ENCODE results near the gene CAP2.
"Not testable (repeated sequence)": the region's sequence is repeated elsewhere in the genome, so short reads cannot be mapped to it uniquely, and the experiment has no call there.

Gene CAP2

GRCh38 chr6:17431581-17431980 lies 38.2 kb downstream of the CAP2 start:
- no peak for TF ChIP-seq CTCF (IDR thresholded peaks at IDR 0.05; ENCODE audit: low read depth, low read length, missing control alignments)
- DNase-seq (ENCODE audit: extremely low read depth, low read depth): no peak
- no peak overlapping the region for H3K4me3 ChIP-seq (replicated peaks; ENCODE audit: low read depth, low read length)

GRCh38 chr6:17432356-17432755 lies 39.0 kb downstream of the CAP2 start:
- no peak for DNase-seq (ENCODE audit: extremely low read depth, low read depth)
- H3K4me3 ChIP-seq (replicated peaks; ENCODE audit: low read depth, low read length): no peak overlapping the region
- no peak for TF ChIP-seq CTCF (IDR thresholded peaks at IDR 0.05; ENCODE audit: low read depth, low read length, missing control alignments)

- TF ChIP-seq CTCF (IDR thresholded peaks at IDR 0.05; ENCODE audit: low read depth, low read length, missing control alignments): no peak
- DNase-seq (ENCODE audit: extremely low read depth, low read depth): no peak
- no peak overlapping the region for H3K4me3 ChIP-seq (replicated peaks; ENCODE audit: low read depth, low read length)
These were observed 46.0 kb downstream of the CAP2 start for GRCh38 chr6:17439243-17439993.

- not testable (repeated sequence) for H3K4me3 ChIP-seq (replicated peaks; ENCODE audit: low read depth, low read length); DNase-seq (ENCODE audit: extremely low read depth, low read depth)
These were observed 47.4 kb downstream of the CAP2 start for GRCh38 chr6:17440811-17441210.

GRCh38 chr6:17442196-17442595 lies 48.8 kb downstream of the CAP2 start:
- TF ChIP-seq CTCF (IDR thresholded peaks at IDR 0.05; ENCODE audit: low read depth, low read length, missing control alignments): no peak
- no peak for DNase-seq (ENCODE audit: extremely low read depth, low read depth)
- H3K4me3 ChIP-seq (replicated peaks; ENCODE audit: low read depth, low read length): no peak overlapping the region

- no peak overlapping the region for H3K4me3 ChIP-seq (replicated peaks; ENCODE audit: low read depth, low read length)
- no peak for TF ChIP-seq CTCF (IDR thresholded peaks at IDR 0.05; ENCODE audit: low read depth, low read length, missing control alignments)
- DNase-seq (ENCODE audit: extremely low read depth, low read depth): no peak
These were observed 53.3 kb downstream of the CAP2 start for GRCh38 chr6:17446713-17447112.

- DNase-seq (ENCODE audit: extremely low read depth, low read depth): no peak
- no peak for TF ChIP-seq CTCF (IDR thresholded peaks at IDR 0.05; ENCODE audit: low read depth, low read length, missing control alignments)
- no peak overlapping the region for H3K4me3 ChIP-seq (replicated peaks; ENCODE audit: low read depth, low read length)
These were observed 54.8 kb downstream of the CAP2 start for GRCh38 chr6:17448165-17448564.

Data from HFF-Myc (cell line).